Parathyroid adenoma (tissue), 2 donors: ENCODE measurements around the gene ACSBG1.

Experiments
- H2AFZ ChIP-seq: fragments of 300-600 bp; sonication (generic); one replicate; pipeline ENCODE4 v1.7.0; 2017; ENCODE audit warnings: antibody characterized with exemption, mild to moderate bottlenecking
- H3K27ac ChIP-seq: fragments of 300-600 bp; sonication (generic); one replicate; pipeline ENCODE4 v1.7.0; 2017
- H3K27me3 ChIP-seq: fragments of 300-600 bp; sonication (generic); one replicate; pipeline ENCODE4 v1.7.0; 2017; ENCODE audit warnings: low read length; ENCODE audit not compliant: control insufficient read depth, insufficient read depth
- H3K36me3 ChIP-seq: fragments of 300-600 bp; sonication (generic); one replicate; pipeline ENCODE4 v1.7.0; 2017; ENCODE audit warnings: low read length; ENCODE audit not compliant: control insufficient read depth, insufficient read depth
- H3K4me1 ChIP-seq: fragments of 300-600 bp; sonication (generic); one replicate; pipeline ENCODE4 v1.7.0; 2017; ENCODE audit warnings: control low read depth
- H3K4me2 ChIP-seq: fragments of 300-600 bp; sonication (generic); one replicate; pipeline ENCODE4 v1.7.0; 2017; ENCODE audit warnings: low read length
- H3K4me3 ChIP-seq: fragments of 300-600 bp; sonication (generic); one replicate; pipeline ENCODE4 v1.7.0; 2017; ENCODE audit warnings: low read depth, low read length
- H3K79me2 ChIP-seq: fragments of 300-600 bp; sonication (generic); one replicate; pipeline ENCODE4 v1.7.0; 2017; ENCODE audit warnings: control low read depth
- H3K9ac ChIP-seq: fragments of 300-600 bp; sonication (generic); one replicate; pipeline ENCODE4 v1.7.0; 2017; ENCODE audit warnings: mild to moderate bottlenecking
- H3K9me3 ChIP-seq: fragments of 300-600 bp; sonication (generic); one replicate; pipeline ENCODE4 v1.7.0; 2017; ENCODE audit warnings: low read length; ENCODE audit not compliant: control insufficient read depth
- TF ChIP-seq, protein P1 (sequence below): fragments of 300-600 bp; sonication (generic); IDR thresholded peaks from one replicate; pipeline ENCODE4 v1.7.0; 2017; ENCODE audit warnings: antibody characterized with exemption, mild to moderate bottlenecking
- donor health status: primary hyperparathyroidism.

ACSBG1 gene

DNA sequence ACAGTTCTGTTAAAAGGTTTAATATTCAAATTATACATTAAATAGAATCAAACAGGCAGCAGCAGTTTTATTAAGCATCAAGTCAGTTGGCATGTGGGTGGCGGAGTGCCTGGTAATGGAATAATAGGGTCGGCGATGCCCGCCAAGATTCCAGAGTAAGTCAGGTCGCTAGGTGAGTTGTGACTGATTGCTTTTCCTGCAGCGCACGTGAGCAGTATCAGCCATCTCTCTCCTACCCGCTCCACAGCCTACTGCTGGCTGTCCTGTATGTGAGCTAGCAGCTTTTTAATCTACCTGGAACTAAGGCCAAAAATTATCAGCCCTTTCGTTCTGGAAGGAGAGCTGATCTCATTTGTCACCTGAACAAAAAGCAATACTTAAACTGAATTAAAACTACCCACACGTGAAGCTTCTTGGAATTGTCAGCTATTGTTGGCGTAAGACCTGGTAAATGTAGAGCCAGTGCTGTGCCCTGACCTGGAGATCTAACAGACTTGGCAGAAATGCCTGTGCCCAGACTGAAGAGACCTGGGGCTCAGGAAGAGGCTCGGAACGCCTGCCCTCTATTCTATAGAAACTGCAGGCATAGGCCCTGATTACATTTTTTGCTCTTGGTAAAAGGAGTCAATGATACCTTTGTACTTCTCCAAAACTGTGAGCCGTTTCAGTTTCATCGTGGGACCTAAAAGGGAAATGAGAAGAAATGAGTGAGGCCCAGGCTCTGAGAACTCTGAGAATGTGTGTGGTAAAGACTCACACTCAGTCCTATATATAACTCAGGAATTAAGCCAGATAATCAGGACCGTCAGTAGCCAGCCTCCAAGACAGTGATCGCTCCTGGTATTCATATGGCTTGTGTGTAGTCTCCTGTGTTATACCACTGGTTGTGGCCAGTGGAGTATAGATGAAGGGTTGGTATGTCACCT lies 63.3 kb downstream of the ACSBG1 start:
- Histone ChIP-seq H2AFZ (no peak overlapping the region), H3K4me2 (no peak overlapping the region), H3K9ac (no peak overlapping the region), H3K4me1 (no peaks in the 10 kb centered on the region), H3K4me3 (no peak overlapping the region), H3K79me2 (no peaks in the 10 kb centered on the region), H3K27ac (no peak overlapping the region), H3K27me3 (no peaks in the 10 kb centered on the region), H3K36me3 (no peaks in the 10 kb centered on the region), H3K9me3 (no peaks in the 10 kb centered on the region)
- TF ChIP-seq, protein P1, sequence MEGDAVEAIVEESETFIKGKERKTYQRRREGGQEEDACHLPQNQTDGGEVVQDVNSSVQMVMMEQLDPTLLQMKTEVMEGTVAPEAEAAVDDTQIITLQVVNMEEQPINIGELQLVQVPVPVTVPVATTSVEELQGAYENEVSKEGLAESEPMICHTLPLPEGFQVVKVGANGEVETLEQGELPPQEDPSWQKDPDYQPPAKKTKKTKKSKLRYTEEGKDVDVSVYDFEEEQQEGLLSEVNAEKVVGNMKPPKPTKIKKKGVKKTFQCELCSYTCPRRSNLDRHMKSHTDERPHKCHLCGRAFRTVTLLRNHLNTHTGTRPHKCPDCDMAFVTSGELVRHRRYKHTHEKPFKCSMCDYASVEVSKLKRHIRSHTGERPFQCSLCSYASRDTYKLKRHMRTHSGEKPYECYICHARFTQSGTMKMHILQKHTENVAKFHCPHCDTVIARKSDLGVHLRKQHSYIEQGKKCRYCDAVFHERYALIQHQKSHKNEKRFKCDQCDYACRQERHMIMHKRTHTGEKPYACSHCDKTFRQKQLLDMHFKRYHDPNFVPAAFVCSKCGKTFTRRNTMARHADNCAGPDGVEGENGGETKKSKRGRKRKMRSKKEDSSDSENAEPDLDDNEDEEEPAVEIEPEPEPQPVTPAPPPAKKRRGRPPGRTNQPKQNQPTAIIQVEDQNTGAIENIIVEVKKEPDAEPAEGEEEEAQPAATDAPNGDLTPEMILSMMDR, result no peak

DNA sequence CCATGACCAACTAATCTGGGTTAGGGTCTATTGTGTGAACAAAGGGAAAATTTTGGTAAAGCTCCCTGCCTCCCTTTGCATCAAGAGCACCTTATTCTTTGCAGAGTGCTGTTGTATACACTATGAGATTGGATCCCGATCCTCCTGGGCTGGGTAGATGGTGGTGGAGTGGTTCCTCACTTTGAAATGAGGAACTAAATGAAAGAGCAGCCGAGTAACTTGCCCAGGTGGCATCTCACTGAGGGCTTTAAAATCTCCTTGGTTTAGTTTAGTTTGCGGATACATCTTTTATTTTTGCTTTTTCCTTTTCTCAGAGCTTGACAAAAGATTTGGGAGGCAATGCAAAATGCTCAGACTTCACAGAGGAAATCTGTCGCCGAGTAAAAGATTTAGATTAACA lies 65.8 kb downstream of the ACSBG1 start:
- no peaks in the 10 kb centered on the region for H3K79me2 ChIP-seq
- H3K36me3 ChIP-seq, result no peaks in the 10 kb centered on the region
- TF ChIP-seq, protein P1, result no peak
- no peaks in the 10 kb centered on the region for H3K9me3 ChIP-seq
- no peak overlapping the region for H3K4me3 ChIP-seq
- H3K27ac ChIP-seq, result no peak overlapping the region
- no peak overlapping the region for H2AFZ ChIP-seq
- H3K27me3 ChIP-seq, result no peaks in the 10 kb centered on the region
- no peak overlapping the region for H3K4me2 ChIP-seq
- no peak overlapping the region for H3K9ac ChIP-seq
- no peaks in the 10 kb centered on the region for H3K4me1 ChIP-seq

- TF ChIP-seq, protein P1, result no peak
- Histone ChIP-seq H3K27me3 (no peaks in the 10 kb centered on the region), H3K36me3 (no peaks in the 10 kb centered on the region), H3K4me1 (no peaks in the 10 kb centered on the region), H3K79me2 (no peaks in the 10 kb centered on the region), H3K4me2 (no peak overlapping the region), H3K27ac (no peak overlapping the region), H3K9ac (no peak overlapping the region), H3K9me3 (no peaks in the 10 kb centered on the region), H2AFZ (no peak overlapping the region), H3K4me3 (no peak overlapping the region)
These were observed 67.0 kb downstream of the ACSBG1 start for GRCh38 chr15:78167227-78167888.

GRCh38 chr15:78164010-78164409 lies 70.4 kb downstream of the ACSBG1 start:
- no peak overlapping the region for H3K4me2 ChIP-seq
- H3K4me3 ChIP-seq, result no peak overlapping the region
- H3K9me3 ChIP-seq, result no peaks in the 10 kb centered on the region
- TF ChIP-seq, protein P1, result no peak
- H3K27me3 ChIP-seq, result no peaks in the 10 kb centered on the region
- no peak overlapping the region for H2AFZ ChIP-seq
- no peaks in the 10 kb centered on the region for H3K4me1 ChIP-seq
- H3K9ac ChIP-seq, result no peak overlapping the region
- H3K36me3 ChIP-seq, result no peaks in the 10 kb centered on the region
- H3K27ac ChIP-seq, result no peak overlapping the region
- no peaks in the 10 kb centered on the region for H3K79me2 ChIP-seq
